ENCODE measurements around the gene KCNA10.
"Not testable (repeated sequence)": the region's sequence is repeated elsewhere in the genome, so short reads cannot be mapped to it uniquely, and the experiment has no call there.

KCNA10 gene

DNA sequence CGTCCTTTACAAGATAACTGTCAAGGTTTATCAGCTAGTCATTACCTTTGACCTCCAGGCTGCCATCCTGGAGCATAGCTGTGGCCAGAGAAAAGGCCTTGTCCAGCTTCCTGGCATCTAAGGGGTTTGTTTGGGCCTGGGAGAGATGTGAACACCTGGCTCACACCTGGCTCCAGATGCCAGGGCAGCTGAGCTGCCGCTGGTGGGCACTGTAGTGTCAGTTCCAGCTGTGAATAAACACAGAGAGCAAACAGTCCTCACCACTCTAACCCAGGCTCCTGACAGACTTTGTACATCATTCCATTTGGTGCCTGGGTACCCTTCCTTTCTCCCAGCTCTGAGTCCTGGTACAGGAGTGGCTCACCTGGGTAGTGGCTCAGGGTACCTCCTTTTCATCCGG, 14.3 kb upstream of the KCNA10 start:
- DNase-seq, result no peak

DNA sequence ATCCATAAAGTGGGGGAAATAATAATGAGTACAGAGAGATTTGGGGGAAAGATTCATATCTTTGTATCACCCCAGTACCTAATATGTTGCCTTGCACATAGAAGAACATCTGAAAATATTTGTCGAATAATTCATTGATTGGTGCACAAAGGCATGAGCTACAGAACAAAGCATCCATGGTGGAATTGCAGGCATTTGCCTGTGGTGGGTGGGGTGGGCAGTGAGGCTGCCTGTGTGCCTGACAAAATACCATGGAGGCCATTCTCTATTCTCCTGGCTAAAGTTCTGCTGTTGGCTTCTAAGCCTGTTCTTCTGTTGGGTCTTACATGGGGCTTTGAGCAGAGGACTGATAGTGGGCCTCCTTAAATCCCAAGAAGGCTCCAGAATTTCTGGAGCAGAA, 10.0 kb upstream of the KCNA10 start:
- no peak for DNase-seq

DNA sequence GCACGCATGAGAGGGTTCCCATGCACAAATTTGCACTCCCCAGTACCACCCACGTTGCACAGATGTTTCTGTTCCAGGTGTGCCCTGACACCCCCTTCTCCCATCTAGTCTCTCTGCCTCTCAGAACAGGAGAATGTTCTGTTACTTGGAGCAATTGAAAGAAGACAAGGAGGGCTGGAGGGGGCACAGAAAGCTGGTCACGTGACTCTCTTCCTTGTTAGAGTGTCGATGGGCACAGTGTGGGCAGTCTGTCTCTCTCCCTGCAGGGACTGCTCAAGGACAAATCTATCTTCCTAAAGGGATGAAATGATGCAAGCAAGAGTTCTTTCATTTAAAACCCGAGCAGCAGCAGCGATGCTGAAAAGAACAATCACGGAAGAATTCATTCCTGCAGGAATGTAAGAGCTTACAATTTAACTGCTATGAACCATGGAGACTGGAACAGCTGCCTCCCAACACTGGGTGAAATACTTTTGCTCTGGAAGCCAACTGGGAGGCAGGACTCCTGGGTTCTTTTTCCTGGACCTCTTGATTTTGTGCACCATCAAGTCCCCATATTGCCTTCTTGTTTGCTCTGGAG, 7.3 kb upstream of the KCNA10 start:
- no peak for DNase-seq

DNA sequence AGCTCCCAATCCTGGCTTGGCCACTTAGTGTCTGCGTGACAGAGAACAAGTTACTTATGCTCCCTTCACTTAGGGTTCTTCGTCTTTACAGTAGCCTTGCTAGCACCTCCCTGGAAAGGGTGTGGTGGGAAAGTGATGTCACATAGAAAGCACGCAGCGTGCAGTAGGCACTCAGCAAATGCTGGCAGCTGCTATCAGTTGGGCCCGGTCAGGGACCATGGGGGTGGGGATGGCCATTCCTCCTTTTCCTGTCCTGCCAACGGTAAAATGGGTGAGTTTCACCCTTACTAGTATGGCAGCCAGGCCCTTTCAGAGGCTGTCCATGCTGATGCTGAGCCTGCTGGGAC, 6.2 kb upstream of the KCNA10 start:
- DNase-seq, result no peak

DNA sequence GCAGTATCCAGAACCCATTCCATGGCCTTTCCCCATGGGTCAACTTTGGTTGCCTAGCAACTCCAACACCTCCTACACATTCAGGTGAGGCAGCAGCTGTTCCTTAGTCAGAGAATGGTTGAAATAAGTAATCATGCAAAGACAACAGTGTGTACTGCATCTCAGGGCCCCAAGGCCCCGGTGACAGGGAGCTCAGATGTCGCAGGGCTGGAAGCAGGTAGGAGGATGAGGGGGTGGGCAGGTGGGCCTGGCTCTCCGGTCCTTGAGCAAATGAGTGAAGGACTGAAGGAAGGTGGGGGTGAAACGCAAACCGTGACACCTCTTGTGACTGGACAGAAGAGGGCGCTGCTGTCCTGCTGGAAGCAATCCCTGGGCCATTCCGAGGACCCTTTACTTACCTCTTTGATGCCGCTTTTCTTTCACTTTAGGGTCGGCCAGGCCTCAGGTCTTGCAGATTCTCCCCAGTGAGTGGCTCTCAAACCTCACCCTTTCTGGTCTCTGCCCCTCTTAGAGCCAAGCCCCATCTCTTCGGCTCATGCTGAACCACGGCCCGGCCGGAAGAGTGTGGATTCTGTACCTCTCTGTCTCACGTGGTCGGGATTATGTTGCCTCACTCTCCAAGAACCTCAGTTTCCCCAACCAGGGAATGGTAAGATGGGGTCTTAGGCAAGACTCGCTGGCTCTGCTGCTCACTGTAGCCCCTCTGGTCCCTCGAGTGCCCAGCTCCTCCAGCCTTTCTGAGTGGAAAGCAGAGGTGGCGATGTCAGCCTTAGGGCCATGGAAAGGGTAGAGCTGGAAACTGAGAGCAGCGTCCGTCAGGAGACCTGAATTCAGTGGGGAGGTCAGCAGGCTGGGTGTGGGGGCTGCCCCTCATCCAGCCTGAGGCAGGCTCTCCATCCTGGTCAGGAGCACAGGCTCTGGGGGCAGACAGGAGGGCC, 5.6 kb upstream of the KCNA10 start:
- peak; percentile 56 for DNase-seq

DNA sequence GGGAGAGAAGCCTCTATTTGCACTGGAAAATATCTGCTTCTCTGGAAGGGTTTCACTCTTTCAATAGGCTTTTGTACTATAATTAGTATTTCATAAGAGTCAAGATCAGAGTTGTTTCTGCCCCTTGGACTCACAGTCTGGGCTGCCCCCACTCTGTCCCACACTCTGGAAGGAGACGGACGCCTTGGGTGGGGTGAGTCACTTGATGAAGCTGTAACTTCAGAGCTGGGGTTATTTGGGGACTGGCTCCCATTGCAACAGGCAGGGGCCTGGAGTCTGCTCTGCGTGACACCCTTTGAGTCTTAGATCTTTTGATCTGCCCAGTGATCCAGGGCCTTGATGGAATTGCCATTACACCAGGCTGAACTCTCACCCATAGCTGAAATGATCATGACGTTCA, 4.0 kb upstream of the KCNA10 start:
- no peak for DNase-seq

DNA sequence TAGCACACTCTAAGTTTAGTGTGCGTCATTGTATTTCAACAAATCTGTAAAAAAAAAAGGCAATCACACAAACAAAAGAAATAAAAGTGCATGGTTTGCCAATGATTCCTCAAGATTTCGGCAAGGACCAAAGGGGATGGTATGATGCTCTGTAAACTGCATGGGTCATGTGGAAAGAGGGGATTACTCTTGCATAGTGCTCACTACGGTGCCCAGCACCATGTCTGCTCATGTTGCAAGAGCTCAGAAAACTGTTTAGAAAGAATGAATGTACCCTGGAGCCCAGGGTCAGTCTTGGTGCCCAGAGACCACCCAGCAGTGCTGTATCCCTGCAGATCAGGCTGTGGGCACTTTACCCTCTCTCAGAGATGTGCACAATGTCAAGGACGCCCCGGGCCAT, 3.6 kb upstream of the KCNA10 start:
- DNase-seq, result no peak

DNA sequence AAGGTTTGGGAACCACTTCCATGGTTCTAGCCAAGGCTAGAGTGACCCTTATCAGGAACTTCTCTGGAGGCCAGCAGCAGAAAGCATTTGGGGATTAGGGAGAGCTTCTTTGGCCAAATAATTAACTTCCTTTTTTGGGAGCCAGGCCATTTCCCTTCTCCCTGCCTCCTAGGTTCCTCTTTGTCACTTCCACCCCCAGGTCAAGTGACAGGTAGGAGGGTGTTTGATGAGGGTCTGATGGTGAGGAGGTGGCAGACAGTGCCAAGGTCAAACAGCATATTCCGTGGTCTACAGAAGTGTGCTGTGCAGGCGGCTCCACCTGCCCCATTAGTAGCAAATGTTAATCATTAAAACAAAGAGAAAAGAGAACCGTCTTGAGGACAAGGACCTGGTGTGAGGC, 1.9 kb upstream of the KCNA10 start:
- no peak for DNase-seq

DNA sequence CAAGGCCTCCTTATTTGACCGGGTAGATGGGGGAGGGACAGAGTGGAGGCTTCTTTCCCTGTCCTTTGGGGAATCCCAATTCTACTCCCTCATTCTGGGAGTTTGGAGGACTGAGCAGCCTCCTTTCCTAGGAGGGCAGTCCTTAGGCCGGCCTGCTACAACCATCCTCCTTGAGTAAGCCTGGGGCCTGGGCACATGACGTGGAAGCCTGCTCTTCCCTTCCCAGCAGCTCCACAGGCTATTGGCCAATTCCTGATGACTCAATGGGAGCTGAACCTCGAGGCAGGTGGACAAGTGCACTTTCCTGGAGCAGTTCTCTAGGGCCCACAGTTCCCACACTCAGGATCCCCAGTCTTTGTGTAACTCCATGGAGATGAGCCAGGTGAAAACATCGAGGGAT, 3.1 kb downstream of the KCNA10 start:
- no peak for DNase-seq

DNA sequence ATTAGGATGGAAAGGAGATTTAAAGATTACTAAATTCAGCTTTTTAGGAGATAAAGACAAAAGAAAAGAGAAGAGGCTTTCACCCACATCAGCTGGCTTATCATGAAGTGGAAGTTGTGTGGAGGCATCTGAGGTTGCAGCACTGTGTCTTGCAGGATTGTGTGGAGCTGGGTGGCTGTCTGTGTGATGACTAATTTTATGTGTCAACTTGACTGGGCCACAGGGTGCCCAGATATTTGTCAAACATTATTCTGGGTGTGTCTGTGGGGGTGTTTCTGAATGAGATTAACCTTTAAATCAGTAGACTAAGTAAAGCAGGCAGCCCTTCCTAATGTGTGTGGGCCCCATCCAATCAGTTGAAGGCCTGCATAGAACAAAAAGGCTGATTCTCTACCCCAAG, 3.9 kb downstream of the KCNA10 start:
- DNase-seq, result no peak

DNA sequence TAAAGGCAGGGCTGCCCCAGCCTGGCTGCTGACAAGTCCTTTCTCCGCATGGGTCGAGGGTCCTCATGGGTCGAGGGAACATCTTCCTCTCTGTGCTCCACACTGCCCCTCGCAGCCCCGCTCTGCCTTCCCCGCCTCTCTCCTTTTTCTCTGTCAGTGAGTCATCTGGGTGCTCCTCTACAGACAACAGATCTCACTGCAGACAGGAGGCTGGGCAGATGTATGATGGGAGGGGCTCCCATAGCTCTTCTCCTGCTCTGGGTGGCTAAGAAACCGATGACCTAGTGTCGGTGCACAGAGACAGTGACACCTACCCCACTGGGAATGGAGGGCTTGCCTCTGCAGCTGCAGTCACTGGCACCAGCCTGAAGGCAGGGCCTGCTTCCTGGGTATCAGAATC, 5.5 kb downstream of the KCNA10 start:
- DNase-seq, result no peak

DNA sequence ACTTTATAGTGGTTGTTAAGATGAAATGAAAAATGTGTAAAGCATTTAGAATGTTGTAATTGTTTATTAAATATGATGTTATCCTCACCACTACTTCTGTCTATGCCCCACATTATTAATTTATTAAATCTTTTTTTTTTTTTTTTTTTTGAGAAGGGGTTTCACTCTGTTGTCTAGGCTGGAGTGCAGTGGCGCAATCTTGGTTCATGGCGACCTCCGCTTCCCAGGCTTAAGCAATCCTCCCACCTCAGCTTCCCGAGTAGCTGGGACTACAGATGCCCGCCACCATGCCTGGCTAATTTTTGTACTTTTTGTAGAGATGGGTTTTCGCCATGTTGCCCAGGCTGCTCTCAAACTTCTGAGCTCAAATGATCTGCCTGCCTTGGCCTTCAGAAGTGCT, 7.5 kb downstream of the KCNA10 start:
- no peak for DNase-seq

DNA sequence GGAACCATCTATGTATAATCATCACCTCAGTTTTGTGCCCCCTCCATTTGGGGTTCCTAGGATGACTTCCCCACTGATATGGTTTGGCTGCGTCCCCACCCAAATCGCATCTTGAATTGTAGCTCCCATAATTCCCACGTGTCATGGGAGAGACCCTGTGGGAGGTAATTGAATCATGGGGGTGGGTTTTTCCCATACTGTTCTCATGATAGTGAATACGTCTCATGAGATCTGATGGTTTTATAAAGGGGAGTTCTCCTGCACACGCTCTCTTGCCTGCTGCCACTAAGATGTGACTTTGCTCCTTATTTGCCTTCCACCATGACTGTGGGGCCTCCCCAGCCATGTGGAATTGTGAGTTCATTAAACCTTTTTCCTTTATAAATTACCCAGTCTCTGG, 8.1 kb downstream of the KCNA10 start:
- DNase-seq, result not testable (repeated sequence)

DNA sequence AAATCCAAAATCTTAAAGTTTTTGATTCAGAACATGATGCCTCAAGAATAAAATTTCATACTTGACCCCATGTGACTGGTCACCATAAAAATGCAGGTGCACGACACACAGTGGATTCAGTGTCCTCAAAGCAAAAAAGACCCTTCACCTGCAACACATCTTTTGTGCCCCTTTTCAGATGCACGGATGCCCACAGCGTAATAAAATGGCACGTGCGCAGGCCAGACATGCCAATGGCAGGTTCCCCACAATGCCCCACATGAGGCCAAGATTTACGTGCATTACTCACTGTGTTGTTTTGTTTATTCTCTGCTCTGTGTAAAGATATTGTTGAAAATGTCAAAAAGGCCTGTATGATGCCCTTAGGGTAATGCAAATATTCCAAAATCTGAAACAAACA, 9.3 kb downstream of the KCNA10 start:
- no peak for DNase-seq

DNA sequence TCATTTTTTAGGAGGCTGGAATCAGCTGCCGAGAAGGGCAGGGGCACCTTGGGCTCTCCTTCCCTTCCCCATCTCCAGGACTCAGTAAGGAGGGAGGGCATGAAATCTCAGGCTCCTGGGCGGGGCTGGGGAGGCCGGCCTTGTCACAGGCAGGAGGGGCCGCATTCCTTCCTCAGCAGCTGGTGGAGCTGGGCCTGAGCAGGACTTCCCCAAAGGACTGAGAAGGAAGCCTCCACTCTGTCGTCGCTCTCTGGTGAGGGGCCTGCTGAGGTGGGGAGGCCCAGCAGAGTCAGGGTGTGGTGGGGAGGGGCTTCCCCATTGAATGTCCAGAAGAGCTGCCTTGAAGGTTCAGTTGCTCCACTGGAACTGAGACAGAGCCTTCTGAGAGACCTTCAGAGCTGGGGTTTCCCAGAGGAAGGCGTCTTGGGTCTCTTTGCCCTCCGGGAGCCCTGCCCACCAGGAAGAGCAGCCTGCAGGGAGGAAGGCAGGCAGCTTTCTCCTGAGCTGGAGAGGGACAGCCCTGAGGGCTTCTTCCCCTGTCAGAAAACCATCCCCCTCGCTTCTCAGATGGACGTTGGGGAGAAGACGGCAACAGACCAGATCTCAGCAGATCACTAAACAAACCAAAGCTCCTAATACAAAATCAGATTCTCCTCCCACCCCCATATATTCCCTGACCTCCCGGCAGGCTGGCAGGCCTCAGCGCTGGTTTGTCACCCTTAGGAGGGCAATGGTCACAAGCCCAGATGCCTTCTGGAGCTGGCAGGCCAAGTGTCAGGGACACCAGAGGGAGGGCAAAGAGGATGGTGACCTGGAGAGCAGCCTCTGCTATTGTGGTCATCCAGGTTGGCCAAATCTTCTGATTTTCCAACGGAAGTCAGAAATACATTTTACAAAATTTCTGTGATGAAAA, 10.7 kb downstream of the KCNA10 start:
- no peak for DNase-seq

DNA sequence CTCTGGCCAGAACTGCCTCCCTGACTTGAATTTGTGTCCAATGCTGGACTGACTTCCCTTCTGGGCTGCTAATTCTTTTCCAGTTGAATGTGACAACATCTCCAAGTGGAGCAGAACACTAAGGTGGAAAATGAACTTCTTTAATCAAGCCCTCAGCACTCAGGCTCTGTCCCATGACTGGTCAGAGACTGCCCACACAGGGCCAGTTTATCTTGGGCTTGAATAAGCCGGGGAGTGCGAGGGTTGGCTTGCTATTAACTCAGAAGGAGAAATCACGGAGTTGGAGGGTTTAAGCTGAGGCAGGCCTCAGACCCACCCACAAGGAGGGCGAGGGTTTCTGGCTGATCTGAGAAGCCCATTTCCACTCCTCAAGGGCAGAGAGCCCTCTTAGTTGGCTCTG, 12.4 kb downstream of the KCNA10 start:
- no peak for DNase-seq

DNA sequence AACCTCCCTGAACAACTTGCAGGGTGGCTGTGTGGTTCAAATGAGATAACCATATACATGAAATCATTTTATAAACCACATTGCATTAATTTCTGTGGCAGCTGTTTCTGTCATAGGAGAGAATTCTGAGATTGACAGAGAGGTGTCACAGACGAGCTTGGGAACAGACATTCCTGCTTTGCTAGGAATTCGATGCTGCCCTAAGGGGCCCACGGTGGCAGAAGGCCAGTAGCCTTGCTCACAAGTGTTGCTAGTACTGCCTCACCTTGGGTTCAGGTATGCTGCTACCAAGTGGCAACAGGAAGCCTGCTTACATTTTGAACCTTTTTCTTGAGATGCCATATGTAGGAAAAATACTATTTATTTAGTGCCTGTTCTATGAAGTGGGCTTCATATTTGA, 13.4 kb downstream of the KCNA10 start:
- no peak for DNase-seq

DNA sequence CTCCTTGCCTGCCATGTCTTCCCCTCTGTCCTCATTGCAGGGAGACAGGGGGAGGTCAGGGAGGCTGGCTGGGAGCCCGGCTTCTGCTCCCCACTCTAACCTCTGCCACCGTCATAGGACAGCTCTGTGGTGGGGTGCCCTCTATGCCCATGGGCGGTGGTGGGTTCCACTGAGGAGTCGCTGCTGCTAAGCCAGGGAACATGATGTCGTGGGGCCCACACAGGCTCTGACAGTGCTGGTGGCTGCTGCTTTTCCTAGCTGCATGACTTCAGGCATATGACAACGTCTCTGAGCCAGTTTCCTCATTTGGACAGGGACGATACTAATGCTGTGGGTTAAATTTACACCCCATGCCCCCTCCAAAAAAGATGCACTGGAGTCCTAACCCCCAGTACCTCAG, 14.7 kb downstream of the KCNA10 start:
- DNase-seq, result no peak

DNA sequence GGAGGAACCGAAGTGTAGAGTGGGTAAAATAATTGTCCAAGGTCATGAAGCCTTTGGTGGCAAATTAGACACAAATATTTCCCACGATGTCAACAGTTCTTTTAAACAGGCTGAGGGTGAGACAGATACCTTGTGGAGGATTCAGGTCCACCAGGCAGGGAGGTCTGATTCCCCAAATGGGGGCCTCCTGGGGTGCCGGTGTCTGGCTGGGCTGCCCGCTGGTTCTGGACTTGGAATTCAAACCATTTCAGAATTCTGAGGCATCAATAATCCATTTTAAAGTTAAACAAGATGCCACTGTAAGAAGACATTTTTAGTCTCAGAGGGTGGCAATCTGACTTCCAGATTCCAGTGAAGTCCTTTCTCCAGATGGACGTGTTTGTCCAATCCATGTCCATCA, 15.5 kb downstream of the KCNA10 start:
- no peak for DNase-seq

DNA sequence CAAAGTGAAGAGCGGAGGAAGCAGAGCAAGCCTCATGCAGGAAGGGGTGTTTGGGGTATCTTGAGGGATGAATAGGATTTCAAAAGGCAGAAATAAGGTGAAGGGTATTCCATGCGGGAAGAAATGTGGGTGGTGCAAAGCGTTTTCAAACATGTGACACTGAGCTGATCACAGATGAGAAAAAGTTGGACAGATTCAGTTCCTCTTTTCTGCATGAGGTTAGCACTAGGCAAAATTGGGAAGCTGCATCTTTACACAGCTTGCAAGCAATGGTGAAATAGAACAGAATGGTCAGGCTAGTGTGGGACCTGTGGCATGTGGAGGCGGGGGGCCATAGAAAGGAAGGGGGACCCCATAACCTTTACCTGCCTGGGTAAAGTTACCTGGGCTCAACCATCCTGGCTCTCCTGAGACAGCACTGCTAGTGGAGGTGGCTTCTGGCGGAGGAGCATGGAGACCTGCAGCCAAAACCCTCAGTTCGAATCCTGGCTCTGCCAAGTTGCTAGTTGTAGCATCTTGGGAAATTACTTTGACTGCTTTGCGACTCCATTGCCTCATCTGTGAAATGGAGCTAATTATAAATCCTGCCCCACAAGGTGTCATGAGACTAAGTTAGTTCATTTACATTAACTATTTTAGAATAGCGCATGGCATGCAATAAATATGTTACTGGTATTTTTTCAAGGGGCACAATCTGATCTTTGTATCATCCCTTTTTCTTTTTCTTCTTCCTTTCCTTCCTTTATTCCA, 16.4 kb downstream of the KCNA10 start:
- DNase-seq, result peak; percentile 61

DNA sequence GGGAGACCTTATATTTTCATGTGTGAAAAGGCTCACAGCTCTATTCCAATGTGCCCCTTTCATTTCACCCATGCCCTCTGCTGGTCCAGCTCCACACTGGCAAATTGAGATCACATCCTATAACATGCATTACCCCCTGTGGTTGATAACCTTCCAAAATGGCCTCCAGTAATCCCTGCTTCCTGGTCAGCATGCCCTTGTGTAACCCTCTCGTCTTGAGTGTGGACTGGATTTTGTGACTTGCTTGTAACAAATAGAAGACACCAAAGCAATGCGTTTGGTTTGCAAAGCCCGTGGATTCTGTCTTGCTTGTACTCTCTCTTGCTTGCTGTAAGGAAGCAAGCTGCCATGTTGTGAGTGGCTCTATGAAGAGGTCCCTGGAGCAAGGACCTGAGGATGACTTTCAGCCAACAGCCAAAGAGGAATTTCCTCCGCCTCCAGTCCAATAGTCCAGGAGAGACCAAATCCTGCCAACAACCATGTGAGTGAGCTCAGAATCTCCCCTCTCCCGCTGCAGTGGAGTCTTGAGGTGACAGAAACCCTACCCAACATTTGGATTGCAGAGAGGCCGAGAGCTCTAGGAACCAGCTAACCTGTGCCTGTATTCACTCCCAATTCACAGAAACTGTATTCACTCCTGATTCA, 17.4 kb downstream of the KCNA10 start:
- DNase-seq, result no peak

DNA sequence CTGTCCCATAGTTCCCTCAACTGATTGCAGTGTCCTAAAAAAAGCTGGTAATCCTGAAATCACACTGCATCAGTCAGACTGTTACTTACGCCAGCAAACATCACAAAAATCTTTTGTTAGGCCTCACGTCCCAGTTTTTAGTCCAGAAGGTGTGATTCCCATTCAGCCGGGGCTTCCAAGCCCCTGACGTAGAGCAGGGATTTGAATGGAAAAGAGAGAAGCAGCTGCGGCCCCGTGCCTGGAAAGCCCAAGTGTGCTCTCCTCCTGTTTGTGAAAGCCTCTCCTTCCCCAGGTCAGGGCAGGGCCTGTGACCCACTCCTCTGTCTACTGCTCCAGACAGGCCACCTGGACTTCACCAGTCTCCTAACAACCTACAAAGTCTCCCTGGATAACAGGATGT, 20.7 kb downstream of the KCNA10 start:
- DNase-seq, result no peak
